GM18907 (cell line): ENCODE measurements around the gene CHST13.
A peak's percentile ranks its signal among the peaks of the same experiment; 100 is the strongest.
"Not testable (repeated sequence)": the region's sequence is repeated elsewhere in the genome, so short reads cannot be mapped to it uniquely, and the experiment has no call there.

Experiments used
- ATAC-seq: cut with Tn5 transposase; IDR thresholded peaks from one replicate; pipeline ENCODE4 v1.9.1; 2021; ENCODE audit warnings: mild to moderate bottlenecking, moderate library complexity; ENCODE audit not compliant: unreplicated experiment

The CHST13 gene

GRCh38 chr3:126525091-126525852 lies 1.3 kb downstream of the CHST13 start:
- no peak for ATAC-seq

- ATAC-seq, result no peak
Observed at GRCh38 chr3:126525853-126526667, 2.1 kb downstream of the CHST13 start.

- ATAC-seq, result no peak
Observed at GRCh38 chr3:126526668-126527005, 2.7 kb downstream of the CHST13 start.

- no peak for ATAC-seq
Observed at GRCh38 chr3:126527006-126527405, 3.1 kb downstream of the CHST13 start.

- ATAC-seq, result no peak
Observed at GRCh38 chr3:126527455-126528211, 3.7 kb downstream of the CHST13 start.

- no peak for ATAC-seq
Observed at GRCh38 chr3:126528419-126528799, 4.5 kb downstream of the CHST13 start.

GRCh38 chr3:126528800-126529541 lies 5.0 kb downstream of the CHST13 start:
- no peak for ATAC-seq

GRCh38 chr3:126529585-126530170 lies 5.7 kb downstream of the CHST13 start:
- peak; percentile 23 for ATAC-seq

- ATAC-seq, result peak; percentile 65
Observed at GRCh38 chr3:126530171-126531050, 6.5 kb downstream of the CHST13 start.

- ATAC-seq, result no peak
Observed at GRCh38 chr3:126531051-126531330, 7.0 kb downstream of the CHST13 start.

GRCh38 chr3:126533506-126533905 lies 9.6 kb downstream of the CHST13 start:
- no peak for ATAC-seq

- ATAC-seq, result not testable (repeated sequence)
Observed at GRCh38 chr3:126534716-126535115, 10.8 kb downstream of the CHST13 start.

- ATAC-seq, result no peak
Observed at GRCh38 chr3:126535636-126536035, 11.7 kb downstream of the CHST13 start.

GRCh38 chr3:126536126-126536525 lies 12.2 kb downstream of the CHST13 start:
- no peak for ATAC-seq

- no peak for ATAC-seq
Observed at GRCh38 chr3:126537116-126537729, 13.3 kb downstream of the CHST13 start.

GRCh38 chr3:126537730-126538281 lies 13.9 kb downstream of the CHST13 start:
- no peak for ATAC-seq

- ATAC-seq, result no peak
Observed at GRCh38 chr3:126538316-126538715, 14.4 kb downstream of the CHST13 start.

- no peak for ATAC-seq
Observed at GRCh38 chr3:126538966-126539365, 15.0 kb downstream of the CHST13 start.
